VCaP (cell line): Measurements from ENCODE around the gene KCTD10.

Source experiments
- H3K27ac ChIP-seq: fragments of 450-650 bp; 2 replicates; pipeline ENCODE4 v1.5.1; 2017
- CTCF ChIP-seq: fragments of 450-650 bp; conservative IDR thresholded peaks from 2 replicates; pipeline ENCODE4 v1.5.1; 2017; ENCODE audit warnings: mild to moderate bottlenecking, moderate library complexity

KCTD10 gene, protein sequence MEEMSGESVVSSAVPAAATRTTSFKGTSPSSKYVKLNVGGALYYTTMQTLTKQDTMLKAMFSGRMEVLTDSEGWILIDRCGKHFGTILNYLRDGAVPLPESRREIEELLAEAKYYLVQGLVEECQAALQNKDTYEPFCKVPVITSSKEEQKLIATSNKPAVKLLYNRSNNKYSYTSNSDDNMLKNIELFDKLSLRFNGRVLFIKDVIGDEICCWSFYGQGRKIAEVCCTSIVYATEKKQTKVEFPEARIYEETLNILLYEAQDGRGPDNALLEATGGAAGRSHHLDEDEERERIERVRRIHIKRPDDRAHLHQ

GRCh38 chr12:109477185-109477962 lies at the start of gene KCTD10, which contains the start of gene UBE3B:
TSS of gene KCTD10 (minus strand) at chr12:109477300. CDS start at chr12:109477262, 38 bp downstream.
TSS of gene UBE3B (plus strand) at chr12:109477634. CDS start at chr12:109483552, 5,918 bp downstream.
- TF ChIP-seq CTCF: no peak
- H3K27ac ChIP-seq: peak within 1 kb of the TSS; percentile 96

- TF ChIP-seq CTCF: no peak
- H3K27ac ChIP-seq: no peak overlapping the region
These were observed 48.1 kb upstream of the KCTD10 start for GRCh38 chr12:109525279-109525585.

DNA sequence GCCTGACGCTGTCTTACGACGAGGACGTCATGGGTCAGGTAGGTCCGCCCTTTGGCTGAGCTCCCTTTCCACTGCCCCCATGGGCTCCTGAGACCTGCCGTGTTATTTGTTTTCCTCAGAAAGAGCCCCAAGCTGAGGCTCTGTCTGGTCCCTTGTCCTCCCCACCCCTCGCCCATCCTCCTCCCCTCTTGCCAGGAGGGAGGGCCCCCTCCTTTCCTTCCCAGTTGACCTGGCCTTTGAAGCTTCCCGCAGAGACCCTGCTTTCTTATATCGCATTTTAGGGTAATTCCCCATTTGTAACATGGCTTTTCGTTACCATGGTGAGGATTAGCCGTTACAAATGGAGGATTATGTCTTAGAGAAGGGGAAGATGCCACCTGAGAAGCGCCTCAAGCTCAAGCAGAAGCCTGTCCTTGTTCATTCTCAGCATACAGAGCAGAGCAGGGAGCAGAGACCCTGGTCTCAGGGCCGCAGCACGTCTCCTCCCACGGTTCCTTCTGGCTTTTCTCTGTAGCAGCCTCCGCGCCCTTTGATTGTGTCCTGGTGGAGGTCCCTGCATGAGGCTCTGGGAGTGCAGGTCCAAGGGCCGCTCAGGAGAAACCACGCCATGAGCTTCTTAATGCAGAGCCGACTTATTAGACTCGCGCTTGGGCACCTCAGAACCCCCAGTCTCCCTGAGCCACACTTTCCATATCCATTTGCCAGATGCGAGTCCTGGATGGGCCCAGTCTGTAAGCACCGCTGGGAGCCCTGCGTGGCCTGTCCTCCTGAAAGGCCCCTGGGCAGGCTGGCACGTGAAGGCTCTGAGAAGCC lies 47.6 kb upstream of the KCTD10 start:
- no peak for TF ChIP-seq CTCF
- no peak overlapping the region for H3K27ac ChIP-seq

DNA sequence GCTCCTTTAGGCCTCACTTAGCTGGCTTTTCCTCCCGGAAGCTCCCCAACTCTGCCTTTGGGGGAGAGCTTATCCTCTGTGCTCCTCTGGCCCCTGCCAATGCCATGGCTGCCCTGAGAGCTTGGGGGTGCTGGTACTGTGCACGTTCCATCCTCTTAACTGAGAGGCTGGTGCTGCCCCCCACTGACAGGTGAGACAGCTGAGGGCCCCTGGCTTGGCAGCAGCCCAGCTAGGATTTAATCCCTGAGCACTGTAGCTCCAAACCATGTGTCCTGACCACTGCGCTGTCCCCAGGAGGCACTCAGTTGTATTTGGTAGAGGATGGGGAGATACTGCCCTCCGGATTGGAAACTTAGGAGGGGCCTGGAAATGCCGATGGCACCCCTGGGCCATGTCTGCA lies 46.4 kb upstream of the KCTD10 start:
- TF ChIP-seq CTCF: no peak
- peak overlapping the region; percentile 47 for H3K27ac ChIP-seq

- peak overlapping the region; percentile 47 for H3K27ac ChIP-seq
- TF ChIP-seq CTCF: no peak
These were observed 46.0 kb upstream of the KCTD10 start for GRCh38 chr12:109523071-109523470.

DNA sequence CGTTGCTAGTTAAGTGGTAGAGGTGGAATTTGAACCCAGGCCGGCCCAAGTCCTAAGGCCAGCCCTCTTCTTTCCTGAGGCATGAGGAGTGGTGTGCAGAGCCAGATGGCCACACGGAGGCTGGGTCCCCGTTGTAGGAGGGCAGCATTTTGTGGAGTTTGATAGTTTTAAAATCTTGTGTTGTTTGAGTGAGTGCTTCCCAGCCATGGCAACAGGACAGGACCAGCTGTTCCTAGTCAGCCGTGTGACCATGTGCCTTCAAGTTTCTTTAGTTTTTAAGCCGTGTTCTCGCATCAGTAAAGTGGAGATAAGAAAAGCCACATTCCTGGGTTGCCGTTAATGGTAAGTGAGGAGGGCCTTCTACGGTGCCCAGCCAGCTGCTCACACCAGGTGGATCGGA lies 44.7 kb upstream of the KCTD10 start:
- H3K27ac ChIP-seq: no peak overlapping the region
- no peak for TF ChIP-seq CTCF

DNA sequence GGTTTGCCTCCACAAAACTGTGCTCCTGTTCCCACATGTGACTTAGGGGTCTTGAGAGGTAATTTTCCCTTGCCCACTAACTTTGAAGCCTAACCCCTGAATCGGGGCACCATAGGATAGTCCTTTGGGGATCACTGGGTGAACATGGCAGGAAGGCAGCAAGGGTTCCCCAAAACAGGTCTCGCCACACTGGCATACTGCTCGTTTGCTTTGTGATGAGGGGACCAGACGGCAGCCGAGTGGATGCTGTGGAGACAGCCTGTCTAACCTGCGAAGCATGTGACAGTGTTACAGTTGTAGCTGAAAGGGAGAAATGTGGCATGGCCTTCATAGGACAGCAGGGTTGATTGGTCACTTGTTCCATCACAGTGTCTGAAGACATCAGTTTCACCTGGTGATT lies 42.7 kb upstream of the KCTD10 start:
- no peak overlapping the region for H3K27ac ChIP-seq
- no peak for TF ChIP-seq CTCF
